ENCODE measurements around the gene CASZ1. TPM values are rescaled to one million over a fixed set of nuclear protein-coding genes. Genes with fewer than 3 reads are reported as not detected.

The CASZ1 gene
- total and polyA plus RNA-seq, 10 of the 15 experiments (the other 5 are each of a cell fraction or from before 2014, with no cell fraction given), result 0.52 to 9.8 (median 3.7) TPM

DNA sequence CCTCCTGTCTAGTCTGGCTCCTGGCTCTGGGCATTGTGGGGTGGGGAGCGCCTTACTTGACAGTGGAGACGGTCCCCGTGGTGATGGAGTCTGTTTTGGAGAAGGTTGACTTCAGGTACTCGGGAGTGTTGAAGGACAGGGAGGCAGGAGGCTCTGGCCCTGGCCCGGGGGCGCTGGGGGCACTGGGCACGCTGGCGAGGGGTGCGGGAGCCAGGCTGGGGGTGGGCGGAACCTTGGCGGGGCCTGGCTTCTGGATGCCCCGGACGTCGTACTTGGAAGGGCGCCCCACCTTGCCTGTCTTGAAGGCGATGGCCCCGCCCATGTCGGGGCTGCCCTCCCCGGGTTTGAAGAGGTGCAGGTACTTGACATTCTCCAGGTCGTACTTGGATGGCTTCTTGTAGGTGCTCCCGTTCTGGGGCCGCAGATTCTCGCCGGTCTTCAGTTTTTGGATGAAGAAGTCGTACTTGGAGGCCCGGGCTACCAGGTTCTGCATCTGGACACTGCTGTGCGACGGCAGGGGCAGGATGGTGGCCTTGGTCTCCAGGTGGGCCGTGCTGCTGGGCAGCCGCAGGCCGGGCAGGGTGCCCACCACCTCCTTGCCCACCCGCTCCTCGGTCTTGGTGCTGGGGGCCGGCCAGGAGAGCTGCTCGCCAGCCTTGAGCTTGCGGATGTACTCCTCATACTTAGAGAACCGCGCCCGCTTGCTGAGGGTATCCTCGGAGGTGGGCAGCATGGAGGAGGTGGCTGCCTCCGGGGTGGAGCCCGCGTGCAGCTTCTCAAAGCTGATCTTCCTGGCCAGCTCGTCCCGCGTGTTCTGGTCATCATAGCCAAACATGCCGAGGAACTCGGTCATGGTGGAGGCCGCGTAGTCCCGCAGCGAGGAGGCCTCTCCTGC is 136.6 kb downstream of the CASZ1 start:
- Histone ChIP-seq H3K27ac (ENCODE audit: control insufficient read depth, insufficient read depth) (no peak overlapping the region), H3K36me3 (ENCODE audit: control insufficient read depth in 2 of 2, insufficient read depth in 2 of 2, low read length in 1 of 2) (peaks cover 0 to 15% of the 10 kb centered on the region in 2 experiments; a peak in 2 of 4 replicates), H3K4me3 (no peak overlapping the region), H3K4me1 (ENCODE audit: control insufficient read depth, insufficient read depth, low read length) (no peaks in the 10 kb centered on the region), H3K9ac (ENCODE audit: control insufficient read depth, insufficient read depth, low read length) (no peak overlapping the region), H3K9me3 (replicated peaks; ENCODE audit: control insufficient read depth, insufficient read depth, low read length) (no peaks in the 10 kb centered on the region), H3K27me3 (replicated peaks in 1 of 2; ENCODE audit: control insufficient read depth in 2 of 2, insufficient read depth in 2 of 2, low read length in 1 of 2) (no peaks in the 10 kb centered on the region), H4K20me1 (ENCODE audit: control insufficient read depth, insufficient read depth) (no peaks in the 10 kb centered on the region), H2AFZ (ENCODE audit: control insufficient read depth, low read depth, low read length) (no peak overlapping the region), H3K4me2 (ENCODE audit: control insufficient read depth, insufficient read depth) (no peak overlapping the region), H3K79me2 (ENCODE audit: control insufficient read depth, insufficient read depth, low read length) (no peaks in the 10 kb centered on the region)
- FAIRE-seq (no peak), ATAC-seq (no peak), DNase-seq (ENCODE audit: low read depth, low spot score) (no peak)
- TF ChIP-seq KAT2A (conservative IDR thresholded peaks at IDR 0.05; ENCODE audit: control insufficient read depth, low read depth, low read length) (no peak), NFXL1 (IDR thresholded peaks at IDR 0.05; ENCODE audit: borderline replicate concordance) (no peak), STAT1 (conservative IDR thresholded peaks at IDR 0.05) (no peak), ETV6 (conservative IDR thresholded peaks at IDR 0.05 in 1 of 2, IDR thresholded peaks at IDR 0.05 in 1 of 2; ENCODE audit: borderline replicate concordance in 1 of 2, low read depth in 1 of 2) (no peak), EP300 (IDR thresholded peaks at IDR 0.05; ENCODE audit: borderline replicate concordance in 1 of 2, control insufficient read depth in 1 of 2, low read depth in 2 of 2, low read length in 2 of 2) (no peak), EED (IDR thresholded peaks at IDR 0.05; ENCODE audit: low read depth) (no peak), FOXK2 (IDR thresholded peaks at IDR 0.05) (no peak), SUZ12 (IDR thresholded peaks at IDR 0.05; ENCODE audit: unreplicated experiment) (no peak), NR2C1 (IDR thresholded peaks at IDR 0.05) (no peak), HDAC6 (IDR thresholded peaks at IDR 0.05; ENCODE audit: unreplicated experiment) (no peak), WRNIP1 (IDR thresholded peaks at IDR 0.05; ENCODE audit: borderline replicate concordance, low read depth, low read length) (no peak), GABPA (IDR thresholded peaks at IDR 0.05; ENCODE audit: low read depth) (no peak), SRF (IDR thresholded peaks at IDR 0.05; ENCODE audit: low read depth in 2 of 2, low read length in 2 of 2) (no peak), ZSCAN29 (IDR thresholded peaks at IDR 0.05) (no peak)
- TF ChIP-seq, protein P1, sequence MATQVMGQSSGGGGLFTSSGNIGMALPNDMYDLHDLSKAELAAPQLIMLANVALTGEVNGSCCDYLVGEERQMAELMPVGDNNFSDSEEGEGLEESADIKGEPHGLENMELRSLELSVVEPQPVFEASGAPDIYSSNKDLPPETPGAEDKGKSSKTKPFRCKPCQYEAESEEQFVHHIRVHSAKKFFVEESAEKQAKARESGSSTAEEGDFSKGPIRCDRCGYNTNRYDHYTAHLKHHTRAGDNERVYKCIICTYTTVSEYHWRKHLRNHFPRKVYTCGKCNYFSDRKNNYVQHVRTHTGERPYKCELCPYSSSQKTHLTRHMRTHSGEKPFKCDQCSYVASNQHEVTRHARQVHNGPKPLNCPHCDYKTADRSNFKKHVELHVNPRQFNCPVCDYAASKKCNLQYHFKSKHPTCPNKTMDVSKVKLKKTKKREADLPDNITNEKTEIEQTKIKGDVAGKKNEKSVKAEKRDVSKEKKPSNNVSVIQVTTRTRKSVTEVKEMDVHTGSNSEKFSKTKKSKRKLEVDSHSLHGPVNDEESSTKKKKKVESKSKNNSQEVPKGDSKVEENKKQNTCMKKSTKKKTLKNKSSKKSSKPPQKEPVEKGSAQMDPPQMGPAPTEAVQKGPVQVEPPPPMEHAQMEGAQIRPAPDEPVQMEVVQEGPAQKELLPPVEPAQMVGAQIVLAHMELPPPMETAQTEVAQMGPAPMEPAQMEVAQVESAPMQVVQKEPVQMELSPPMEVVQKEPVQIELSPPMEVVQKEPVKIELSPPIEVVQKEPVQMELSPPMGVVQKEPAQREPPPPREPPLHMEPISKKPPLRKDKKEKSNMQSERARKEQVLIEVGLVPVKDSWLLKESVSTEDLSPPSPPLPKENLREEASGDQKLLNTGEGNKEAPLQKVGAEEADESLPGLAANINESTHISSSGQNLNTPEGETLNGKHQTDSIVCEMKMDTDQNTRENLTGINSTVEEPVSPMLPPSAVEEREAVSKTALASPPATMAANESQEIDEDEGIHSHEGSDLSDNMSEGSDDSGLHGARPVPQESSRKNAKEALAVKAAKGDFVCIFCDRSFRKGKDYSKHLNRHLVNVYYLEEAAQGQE (IDR thresholded peaks at IDR 0.05; ENCODE audit: low read depth, low read length), result no peak
- no TSS peak for BruUV-seq (replicated peaks)
- CTCF ChIA-PET, result no interaction called here
- SMC1A ChIA-PET (ENCODE audit: uncharacterized antibody, unreplicated experiment), result no interaction called here
- in situ Hi-C loops (cut with MboI), result no loop called here
- POLR2A ChIA-PET, result no interaction called here
- intact Hi-C loops (cut with micrococcal nuclease; ENCODE audit: unreplicated experiment), result no loop called here
- RAD21 ChIA-PET (ENCODE audit: unreplicated experiment), result no interaction called here
- WGBS (ENCODE audit: insufficient coverage, insufficient replicate concordance, low lambda C conversion rate, missing lambda C conversion rate), result 94% methylated on average over 50 of the region's 52 CpGs
